Measurements from ENCODE around the gene MED12L.

The MED12L gene

DNA sequence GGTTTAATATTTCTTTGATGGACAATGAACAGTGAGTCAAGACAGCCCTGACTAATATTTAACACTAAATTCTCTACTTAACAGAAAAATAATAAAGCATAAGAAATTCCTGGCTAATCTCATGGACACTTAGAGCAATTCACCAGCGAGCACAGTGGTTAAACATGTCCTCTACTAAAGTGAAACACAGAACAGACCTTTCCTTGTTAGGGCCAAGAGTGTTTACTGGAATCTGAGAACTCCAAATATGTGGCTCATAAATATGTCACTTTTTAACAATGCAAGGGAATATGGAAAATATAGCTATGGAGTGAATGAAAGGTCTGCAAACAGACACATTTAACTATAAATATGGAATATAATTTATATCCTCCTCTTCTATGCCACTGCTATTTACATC lies 394.0 kb downstream of the MED12L start:
- no peak for DNase-seq

DNA sequence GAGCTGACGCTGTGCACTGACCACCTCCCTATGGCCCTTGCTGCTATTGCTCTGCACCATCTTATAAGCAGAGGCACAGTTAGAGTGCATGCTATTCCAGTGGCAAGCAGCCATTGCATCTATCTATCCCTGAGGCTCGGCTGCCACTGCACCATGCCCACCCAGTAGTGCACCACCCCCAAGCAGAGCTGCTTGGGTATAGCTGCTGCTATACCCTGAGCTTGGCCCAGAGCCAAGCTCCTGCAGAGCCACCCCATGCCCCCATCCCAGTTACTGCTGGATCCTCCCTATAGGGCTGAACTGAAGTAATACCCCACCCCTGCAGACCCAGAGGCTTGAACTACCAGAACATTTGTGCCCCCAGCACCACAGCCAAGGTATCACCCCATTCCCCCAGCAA lies 395.0 kb downstream of the MED12L start:
- DNase-seq = no peak

DNA sequence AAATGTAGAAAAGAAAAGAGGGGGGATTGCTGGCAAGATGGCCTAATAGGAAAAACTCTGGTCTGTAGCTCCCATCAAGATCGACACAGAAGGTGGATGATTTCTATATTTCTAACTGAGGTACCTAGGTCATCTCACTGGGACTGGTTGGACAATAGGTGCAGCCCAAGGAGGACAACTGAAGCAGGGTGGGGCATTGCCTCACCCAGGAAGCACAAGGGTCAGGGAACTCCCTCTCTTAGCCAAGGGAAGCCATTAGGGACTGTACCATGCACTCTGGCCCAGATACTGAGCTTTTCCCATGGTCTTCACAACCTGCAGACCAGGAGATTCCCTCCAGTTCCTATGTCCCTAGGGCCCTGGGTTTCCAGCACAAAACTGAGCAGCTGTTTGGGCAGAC lies 398.0 kb downstream of the MED12L start:
- DNase-seq = no peak

DNA sequence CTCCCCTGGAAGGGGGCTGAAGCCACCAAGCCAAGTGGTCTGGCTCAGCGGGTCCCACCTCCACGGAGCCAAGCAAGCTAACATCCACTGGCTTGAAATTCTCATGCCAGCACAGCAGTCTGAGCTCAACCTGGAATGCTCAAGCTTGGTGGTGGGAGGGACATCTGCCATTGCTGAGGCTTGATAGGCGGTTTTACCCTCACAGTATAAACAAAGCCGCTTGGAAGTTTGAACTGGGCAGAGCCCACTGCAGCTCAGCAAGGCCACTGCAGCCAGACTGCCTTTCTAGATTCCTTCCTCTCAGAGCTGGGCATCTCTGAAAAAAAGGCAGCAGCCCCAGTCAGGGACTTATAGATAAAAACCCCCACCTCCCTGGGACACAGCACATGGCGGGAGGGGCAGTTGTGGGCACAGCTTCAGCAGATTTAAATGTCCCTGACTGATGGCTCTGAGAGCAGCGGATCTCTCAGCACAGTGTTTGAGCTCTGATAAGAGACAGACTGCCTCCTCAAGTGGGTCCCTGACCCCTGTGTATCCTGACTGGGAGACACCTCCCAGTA lies 398.6 kb downstream of the MED12L start:
- DNase-seq = no peak
